NCI-H1436 (cell line): ENCODE measurements around the gene ZNF195.
"Not testable (repeated sequence)": the region's sequence is repeated elsewhere in the genome, so short reads cannot be mapped to it uniquely, and the experiment has no call there.

Experiments
- DNase-seq: peaks from one replicate; lab custom pipeline; 2025; lab: John Stamatoyannopoulos, UW

Gene ZNF195

GRCh38 chr11:3378426-3379423, at the start of gene ZNF195:
ZNF195 (minus strand) TSS chr11:3379146; CDS start chr11:3379040, 106 bp downstream.
- peak; percentile 98 for DNase-seq

DNA sequence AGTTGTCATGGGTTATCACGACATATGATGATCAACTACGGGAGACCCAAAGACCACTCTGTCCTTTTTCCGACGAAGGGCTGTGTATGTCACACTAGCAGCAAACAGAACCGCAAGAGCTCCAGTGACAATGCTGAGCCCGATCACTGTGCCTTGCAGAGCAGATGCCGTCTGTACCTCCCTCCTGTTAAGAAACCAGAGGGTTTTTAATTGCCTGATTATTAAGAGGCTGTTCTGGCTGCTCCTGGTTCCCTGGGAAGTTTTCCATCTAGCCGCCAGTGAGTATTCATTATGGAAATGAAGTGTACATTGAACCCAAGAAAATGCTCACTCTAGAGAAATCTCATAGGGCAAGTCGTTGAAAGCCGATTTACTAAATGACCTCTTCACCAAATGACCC, 49.1 kb upstream of the ZNF195 start:
- DNase-seq = not testable (repeated sequence)

DNA sequence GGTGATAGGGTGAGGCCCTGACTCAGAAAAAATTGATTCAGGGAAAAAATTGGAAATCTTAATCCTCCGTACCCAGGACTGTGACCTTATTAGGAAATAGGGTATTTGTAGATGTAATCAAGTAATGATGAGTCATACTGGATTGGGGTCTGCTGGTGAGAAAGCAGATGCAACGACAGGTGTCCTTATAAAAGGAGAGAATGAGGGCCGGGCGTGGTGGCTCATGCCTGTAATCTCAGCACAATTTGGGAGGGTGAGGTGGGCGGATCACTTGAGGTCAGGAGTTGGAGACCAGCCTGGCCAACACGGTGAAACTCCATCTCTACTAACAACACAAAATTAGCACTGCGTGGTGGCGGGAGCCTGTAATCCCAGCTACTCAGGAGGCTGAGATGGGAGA, 47.6 kb upstream of the ZNF195 start:
- DNase-seq = not testable (repeated sequence)

- DNase-seq = not testable (repeated sequence)
These were observed 45.0 kb upstream of the ZNF195 start for GRCh38 chr11:3423928-3424327.

DNA sequence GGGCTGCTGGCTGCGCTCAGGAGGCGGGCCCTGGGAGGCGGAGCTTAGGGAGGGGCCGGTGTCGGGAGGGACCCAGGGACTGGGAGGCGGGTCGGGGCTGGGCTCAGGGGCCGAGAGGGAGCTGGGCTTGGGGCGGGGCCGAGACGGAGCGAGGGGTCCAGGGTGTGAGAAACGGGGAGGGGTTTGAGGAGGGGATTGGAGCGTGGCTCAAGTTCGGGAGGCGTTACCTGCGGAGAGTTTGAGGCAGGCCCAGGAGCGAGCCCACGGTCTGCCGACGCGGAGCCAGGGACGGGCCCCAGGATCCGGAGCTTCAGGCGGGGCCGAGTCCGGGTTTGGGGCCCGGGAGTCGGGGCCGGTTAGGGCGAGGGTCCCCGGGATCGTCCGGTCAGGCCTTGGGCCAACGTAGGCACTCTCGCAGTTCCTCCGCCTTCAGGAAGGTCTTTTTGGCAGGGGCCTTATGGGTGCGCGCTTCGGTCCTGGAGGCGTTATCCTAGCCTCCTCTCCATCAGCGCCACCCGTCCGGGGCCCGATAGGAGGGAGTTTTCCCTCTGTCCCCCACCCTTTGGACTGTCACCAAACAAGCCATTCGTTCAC, 44.3 kb upstream of the ZNF195 start:
- DNase-seq = not testable (repeated sequence)

DNA sequence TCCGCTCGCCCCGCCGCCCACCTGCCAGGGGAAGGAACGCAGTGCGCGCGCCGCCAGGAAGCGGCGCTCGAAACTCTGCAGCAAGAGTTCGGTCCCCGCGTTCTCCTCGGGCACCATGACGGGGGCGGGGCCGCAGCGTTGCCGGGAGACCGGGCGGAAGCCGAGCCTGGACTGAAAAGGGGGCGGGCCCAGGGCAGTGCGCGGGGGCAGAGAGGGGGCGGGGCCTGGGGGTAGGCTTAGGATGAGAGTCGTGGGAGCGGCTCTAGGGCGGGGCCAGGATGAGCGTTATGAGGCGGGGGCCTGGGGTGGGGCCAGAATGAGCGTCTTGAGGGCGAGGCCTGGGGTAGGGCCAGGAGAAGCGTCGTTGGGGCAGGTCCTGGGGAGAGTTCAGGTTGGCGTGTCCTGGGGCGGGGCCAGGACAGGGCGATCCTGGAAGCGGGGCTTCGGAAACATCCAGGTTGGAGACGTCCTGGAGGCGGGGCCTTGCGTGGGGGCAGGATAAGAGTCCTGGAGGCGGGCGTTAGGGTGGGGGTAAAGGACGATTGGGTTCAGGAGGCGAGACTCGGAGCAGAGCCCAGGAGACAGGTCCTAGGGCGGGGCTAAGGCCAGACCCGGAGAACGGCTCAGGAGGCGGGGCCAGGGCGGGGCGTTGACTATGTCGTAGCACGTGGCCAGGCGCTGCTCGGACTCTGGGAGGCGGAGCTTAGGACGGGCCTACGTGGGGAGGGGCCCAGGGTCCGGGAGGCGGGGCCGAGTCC, 43.6 kb upstream of the ZNF195 start:
- peak; percentile 96 for DNase-seq

DNA sequence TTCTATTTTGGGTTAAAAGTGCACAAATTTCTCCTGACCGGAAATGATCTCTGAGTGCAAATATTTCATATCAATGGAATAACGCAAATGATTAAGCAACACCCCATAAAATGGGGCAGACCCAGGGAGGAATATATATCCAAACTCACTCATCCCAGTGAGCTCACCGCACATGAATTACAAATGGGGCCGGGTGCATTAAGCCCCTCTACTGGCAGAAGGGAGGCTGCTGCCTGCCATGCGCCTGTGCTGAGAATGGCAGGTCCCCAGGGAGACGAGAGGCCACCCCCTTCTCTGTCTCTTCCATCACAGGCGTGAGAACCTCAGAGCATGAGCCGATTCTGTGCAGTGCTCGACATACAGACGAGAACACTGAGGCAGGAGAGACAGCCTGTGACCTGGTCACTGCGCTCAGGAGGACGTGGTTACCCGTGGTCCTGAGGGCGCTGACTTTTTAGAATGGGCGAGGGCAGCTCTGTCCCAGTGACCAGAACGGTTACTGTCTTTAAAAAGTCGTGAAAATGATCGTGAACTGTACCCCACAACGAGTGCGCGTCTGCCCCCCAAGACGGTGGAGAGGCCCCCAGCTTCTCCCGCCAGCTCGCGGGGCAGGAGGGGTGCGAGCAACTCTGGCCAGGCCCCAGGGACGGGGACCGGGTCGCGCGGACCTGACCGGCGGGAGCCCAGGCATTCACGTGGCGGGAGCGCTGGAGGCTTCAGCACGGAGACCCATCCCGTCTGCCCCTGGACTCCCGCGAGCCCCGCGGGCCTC, 42.8 kb upstream of the ZNF195 start:
- not testable (repeated sequence) for DNase-seq

GRCh38 chr11:3420281-3421042, 41.5 kb upstream of the ZNF195 start:
- not testable (repeated sequence) for DNase-seq

DNA sequence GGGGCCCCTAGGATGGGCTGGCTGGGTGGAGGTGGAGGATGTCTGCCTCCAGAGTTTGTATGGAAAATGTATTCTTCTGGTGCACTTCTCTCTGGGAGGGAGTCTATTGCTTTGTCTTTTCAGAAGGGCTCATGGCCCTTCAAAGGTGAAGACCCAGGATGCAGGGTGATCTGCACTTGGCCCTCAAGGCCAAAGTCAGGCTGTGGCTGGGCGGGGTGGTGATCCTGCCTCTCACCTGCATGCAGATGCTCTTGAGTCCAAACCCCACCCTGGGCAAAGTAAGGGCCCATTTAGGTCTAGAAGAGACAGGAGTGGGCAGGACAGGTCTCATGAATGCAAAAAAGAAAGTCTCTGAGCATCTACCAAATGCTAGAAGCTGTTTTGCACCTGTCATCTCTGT, 40.5 kb upstream of the ZNF195 start:
- not testable (repeated sequence) for DNase-seq

DNA sequence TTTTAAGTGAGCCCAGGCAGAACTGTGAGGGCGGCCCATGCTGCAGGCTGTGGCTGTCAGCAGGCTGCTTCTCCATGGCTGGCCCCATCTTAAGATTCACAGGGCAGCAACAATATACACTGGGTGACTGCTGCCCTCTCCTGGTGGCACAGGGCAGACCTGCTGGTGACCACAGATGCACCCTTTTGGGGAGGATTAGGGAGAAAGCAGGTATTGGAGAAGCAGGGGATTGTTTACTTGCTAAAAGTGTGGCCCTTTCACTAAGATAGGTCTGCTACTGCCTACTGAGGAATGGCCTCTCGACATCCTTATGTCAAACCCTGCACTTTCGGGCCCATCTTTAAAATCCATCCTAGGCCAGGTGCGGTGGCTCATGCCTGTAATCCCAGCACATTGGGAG, 38.1 kb upstream of the ZNF195 start:
- peak; percentile 45 for DNase-seq

- not testable (repeated sequence) for DNase-seq
These were observed 36.4 kb upstream of the ZNF195 start for GRCh38 chr11:3415301-3415700.

DNA sequence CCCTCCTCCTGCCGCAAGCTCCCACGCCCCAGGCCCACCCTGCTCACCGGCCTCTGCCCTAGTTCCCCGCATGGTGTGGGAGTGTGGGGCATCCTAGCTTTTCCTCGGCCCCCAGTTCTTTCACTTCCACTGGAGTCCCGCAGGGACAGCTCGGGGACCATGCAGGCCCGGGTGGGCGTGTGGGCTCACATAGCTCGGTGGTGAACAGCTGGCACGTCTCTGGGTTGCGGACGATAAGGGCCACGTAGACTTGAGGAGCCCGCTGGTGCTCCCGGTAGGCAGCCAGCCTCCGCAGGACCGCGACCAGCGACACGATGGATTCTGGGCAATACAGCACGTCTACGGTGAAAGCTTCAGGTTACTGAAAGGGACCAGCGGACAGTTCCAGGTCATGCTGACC, 34.7 kb upstream of the ZNF195 start:
- not testable (repeated sequence) for DNase-seq

- no peak for DNase-seq
These were observed 33.9 kb upstream of the ZNF195 start for GRCh38 chr11:3412837-3413236.

- DNase-seq = peak; percentile 32
These were observed 29.8 kb upstream of the ZNF195 start for GRCh38 chr11:3408722-3409121.

GRCh38 chr11:3408058-3408605, 29.2 kb upstream of the ZNF195 start:
- DNase-seq = not testable (repeated sequence)

- not testable (repeated sequence) for DNase-seq
These were observed 28.0 kb upstream of the ZNF195 start for GRCh38 chr11:3406937-3407336.

GRCh38 chr11:3406223-3406875, 27.4 kb upstream of the ZNF195 start:
- not testable (repeated sequence) for DNase-seq

- not testable (repeated sequence) for DNase-seq
These were observed 25.4 kb upstream of the ZNF195 start for GRCh38 chr11:3404076-3404925.

GRCh38 chr11:3402861-3403250, 23.9 kb upstream of the ZNF195 start:
- DNase-seq = not testable (repeated sequence)
